Epithelial cell of proximal tubule (primary cell): Measurements from ENCODE around the gene PPARA. TPM values are rescaled to one million over a fixed set of nuclear protein-coding genes. Genes with fewer than 3 reads are reported as not detected.

Experiments
- DNase-seq: peaks from one replicate; pipeline ENCODE4 v3.0.0-alpha.2; 2011; ENCODE audit warnings: low read depth
- H3K4me3 ChIP-seq: 2 replicates; pipeline ENCODE4 v1.5.1; 2011; ENCODE audit warnings: low read depth, mild to moderate bottlenecking, low read length
- total RNA-seq: library from RNA; depleted of rRNA; stranded (reverse); fragments of >200 nt; gene quantifications from 2 replicates; pipeline ENCODE4 v1.2.3, GENCODE V29; 2015
- TF ChIP-seq, protein P1 (sequence below): conservative IDR thresholded peaks from 2 replicates; pipeline ENCODE4 v1.5.1; 2012; ENCODE audit warnings: low read depth, mild to moderate bottlenecking, low read length

The PPARA gene
- total RNA-seq, 1 donor from 2014 or later = 18.5 TPM

DNA sequence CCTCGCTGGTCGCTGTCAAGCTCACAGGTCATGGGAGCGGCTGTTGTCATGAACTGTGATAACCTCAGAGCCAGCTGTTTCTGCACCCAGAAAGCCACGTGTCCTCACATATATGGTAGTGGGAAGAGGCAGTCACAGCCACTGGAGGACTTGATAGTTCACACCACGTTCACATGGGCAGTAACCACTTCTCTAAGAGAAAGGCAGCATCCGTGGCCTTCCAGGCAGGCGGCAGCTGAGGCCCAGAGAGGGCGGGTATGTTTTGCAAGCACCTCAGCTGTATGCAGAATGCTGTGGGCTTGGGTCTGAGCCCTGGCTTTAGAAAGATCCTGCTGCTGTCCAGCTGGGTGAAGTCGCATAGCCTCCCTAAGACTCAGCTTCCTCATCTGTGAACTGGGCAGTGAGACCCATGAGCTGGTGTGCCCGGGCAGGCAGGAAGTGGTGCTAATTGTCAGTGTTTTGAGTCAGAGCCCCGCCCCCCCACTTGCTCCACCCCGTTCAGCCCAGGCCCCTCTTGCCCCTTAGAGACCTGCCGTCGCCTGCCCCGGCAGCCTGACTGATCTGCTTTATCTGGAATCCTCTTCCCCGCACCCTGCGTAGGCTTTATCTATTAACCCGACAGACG, 130.8 kb downstream of the PPARA start:
- no peak for DNase-seq
- H3K4me3 ChIP-seq = no peak overlapping the region
- TF ChIP-seq, protein P1, sequence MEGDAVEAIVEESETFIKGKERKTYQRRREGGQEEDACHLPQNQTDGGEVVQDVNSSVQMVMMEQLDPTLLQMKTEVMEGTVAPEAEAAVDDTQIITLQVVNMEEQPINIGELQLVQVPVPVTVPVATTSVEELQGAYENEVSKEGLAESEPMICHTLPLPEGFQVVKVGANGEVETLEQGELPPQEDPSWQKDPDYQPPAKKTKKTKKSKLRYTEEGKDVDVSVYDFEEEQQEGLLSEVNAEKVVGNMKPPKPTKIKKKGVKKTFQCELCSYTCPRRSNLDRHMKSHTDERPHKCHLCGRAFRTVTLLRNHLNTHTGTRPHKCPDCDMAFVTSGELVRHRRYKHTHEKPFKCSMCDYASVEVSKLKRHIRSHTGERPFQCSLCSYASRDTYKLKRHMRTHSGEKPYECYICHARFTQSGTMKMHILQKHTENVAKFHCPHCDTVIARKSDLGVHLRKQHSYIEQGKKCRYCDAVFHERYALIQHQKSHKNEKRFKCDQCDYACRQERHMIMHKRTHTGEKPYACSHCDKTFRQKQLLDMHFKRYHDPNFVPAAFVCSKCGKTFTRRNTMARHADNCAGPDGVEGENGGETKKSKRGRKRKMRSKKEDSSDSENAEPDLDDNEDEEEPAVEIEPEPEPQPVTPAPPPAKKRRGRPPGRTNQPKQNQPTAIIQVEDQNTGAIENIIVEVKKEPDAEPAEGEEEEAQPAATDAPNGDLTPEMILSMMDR = no peak

DNA sequence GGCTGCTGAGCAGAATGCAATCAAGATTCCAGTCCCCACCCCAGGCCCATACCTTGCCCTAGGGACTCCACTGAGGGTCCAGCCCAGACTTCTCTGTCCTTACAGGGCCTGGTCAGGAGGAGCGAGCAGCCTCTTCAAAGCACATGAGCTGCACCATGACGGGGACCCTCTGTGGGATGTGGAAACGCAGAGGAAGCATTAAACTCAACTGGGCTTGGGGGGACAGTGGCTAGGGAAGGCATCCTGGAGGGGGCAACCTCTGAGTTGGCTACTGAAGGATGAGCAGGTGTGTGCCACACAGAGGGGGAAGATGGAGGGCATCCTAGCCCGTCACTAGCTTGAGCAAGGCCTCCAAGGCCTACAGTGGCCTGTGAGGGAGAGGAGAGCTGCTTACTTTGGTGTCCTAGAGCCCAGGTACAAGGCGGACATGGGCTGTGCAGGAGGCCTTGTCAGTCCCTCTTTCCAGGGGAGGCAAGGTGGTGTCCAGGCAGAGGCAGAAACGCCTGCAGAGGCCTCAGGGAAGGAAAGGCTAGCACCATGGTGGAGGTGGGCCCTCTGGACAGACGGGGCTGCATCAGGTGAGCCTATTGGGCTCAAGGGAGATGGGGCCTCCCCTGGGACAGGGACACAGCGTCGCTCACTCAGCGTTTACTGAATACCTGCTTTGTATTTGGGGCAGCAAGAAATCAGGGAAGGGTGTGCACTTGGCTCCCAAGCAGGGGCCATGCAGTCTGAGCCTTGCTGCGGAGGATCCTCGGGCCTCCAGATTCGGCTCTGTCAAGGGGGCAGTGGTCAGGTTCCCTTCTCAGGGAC, 131.7 kb downstream of the PPARA start:
- TF ChIP-seq, protein P1 = no peak
- no peak overlapping the region for H3K4me3 ChIP-seq
- no peak for DNase-seq

DNA sequence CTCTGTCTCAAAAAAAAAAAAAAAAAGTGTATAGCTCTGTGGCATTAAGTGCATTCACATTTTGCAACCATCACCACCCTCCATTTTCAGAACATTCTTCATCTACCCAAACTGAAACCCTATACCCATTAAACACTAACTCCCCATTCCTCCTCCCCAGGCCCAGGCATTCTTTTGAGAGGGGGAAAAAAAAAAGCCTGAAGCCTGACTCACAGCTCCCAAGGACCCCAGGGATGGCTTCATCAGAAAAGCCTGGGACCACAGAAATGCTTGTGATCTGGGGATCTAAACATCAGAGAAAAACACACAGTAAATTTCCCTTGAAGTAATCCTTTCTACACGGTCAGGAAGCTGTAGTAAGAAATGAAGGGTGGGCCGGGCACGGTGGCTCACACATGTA, 135.7 kb downstream of the PPARA start:
- no peak for DNase-seq
- TF ChIP-seq, protein P1 = no peak
- no peak overlapping the region for H3K4me3 ChIP-seq

DNA sequence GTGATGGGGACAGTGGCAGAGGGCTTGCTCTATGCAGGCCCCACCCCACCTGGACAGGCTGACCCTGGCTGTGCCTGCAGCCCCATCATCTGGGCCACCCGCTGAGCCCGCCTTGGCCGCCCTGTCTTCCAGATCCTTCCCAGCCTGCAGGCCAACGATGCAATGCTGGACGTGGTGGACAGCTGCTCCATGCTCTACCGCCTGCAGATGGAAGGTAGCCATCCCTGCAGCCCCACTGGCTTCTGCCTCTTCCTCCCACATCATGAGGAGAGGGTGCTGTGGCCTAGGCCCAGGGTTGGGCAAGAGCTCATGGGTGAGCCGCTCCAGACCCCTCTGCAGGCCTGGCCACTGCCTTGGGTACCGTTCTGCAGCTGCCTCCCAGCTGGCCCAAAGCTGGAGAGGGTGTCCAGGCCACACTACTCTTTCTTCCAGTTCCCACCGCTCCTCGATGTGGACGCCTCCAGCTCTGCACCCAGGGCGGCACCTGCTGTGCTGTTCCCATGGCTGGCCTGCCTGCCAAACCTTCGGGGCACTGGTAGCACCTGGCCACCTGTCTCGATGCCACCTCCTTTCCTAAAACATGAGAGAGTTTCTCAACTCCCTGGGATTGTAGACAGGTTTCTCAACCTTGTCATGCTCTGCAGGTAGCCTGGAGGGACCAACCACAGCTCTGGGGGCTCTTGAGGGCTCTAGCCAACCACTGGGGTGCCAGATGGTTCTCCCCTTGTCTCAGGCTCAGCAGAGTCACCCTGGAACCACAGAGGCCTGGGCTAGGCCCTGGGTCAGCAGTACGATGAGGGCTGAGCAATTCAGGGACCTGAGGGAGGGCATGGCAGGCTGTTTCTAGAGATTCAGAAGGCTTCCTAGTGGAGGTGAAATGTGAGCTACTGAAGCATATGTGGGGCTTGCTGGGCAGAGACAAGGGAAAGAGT, 136.9 kb downstream of the PPARA start:
- TF ChIP-seq, protein P1 = no peak
- no peak overlapping the region for H3K4me3 ChIP-seq
- no peak for DNase-seq

DNA sequence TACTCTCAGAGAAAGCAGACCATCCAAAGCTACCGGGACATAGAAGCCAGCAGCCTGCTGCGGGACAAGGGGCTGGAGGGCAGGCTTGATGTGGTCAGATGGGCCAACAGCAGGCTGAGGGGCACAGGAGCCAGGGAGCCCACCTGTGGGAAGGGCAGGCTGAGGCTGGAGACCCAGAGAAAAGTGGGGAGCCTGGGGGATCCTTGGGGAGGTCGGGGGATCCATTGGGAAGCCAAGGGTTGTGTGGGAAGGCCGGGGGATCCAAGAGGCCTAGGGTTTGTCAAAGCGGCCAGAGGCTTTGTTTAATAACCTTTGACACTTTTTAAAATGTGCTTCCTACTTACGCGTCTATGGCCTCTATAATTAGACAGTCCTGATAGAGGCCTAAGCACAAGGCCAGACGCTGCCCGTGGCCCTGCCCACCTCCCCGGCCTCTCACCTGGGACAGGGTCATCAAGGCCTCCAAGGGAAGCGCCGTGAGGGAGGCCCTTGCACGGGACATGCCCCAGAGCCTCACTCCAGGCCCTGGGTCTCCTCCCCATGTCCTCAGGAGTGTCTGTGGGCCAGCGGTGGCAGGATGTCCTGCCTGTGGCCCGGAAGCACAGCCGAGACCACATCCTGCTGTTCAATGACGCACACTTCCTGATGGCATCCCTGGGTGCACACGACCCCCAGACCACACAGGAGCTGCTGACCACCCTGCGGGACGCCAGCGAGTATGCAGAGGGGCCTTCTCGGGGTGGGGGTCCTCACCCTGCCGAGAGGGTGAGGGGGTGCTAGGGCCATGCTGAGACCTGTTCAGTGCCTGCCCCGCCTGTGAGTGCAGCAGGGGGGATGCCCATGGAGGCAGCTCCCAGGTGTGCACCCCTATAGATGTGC, 137.8 kb downstream of the PPARA start:
- no peak overlapping the region for H3K4me3 ChIP-seq
- DNase-seq = no peak
- TF ChIP-seq, protein P1 = no peak

DNA sequence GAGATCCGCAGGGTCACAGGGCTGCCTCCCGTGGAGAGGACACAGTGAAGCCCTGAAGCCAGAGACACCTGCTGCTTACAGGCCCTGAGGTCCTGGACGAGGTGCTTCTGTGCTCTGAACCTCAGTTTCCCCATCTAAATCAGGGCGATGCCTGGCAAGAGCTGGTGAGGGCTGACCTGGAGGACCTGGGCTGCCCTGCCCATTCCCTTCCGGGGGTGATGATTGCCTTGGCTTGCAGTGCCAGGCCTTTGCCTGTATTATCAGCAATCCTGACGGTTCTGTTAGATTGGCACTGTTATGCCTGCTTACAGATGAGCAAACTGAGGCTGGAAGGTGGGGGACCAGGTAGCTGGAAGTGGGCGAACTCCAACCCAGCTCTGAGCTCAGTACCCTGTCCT, 138.5 kb downstream of the PPARA start:
- DNase-seq = no peak
- TF ChIP-seq, protein P1 = no peak
- H3K4me3 ChIP-seq = no peak overlapping the region
